ENCODE data around the gene DOCK2.
"Not testable (repeated sequence)": the region's sequence is repeated elsewhere in the genome, so short reads cannot be mapped to it uniquely, and the experiment has no call there.

Gene DOCK2

DNA sequence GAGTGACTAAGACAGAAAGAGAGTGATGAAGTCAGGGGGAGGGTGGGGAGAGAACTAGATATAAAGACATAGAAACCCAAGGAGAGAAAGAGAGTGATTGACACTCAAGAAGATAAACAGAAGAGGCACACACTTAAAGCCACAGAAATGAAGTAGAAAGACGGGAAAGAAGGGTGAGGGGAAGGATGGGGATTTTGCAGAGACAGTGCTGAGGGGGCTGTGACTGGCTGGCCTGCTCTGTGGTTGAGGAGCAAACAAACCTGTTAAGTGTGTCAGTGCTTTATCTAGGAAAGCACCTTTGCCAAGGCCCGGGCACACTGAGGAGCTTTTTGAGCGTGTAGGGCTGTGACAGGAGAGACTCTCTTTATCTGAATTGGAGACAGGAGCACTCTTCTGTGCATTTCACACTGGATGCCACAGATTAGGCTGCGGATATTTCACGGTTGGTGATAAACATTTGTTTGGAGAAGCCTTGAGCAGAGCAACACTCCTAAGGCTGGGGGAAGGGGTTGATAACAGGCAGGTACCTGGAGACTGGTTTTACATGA is 109.1 kb downstream of the DOCK2 start:
- TF ChIP-seq, protein P1, sequence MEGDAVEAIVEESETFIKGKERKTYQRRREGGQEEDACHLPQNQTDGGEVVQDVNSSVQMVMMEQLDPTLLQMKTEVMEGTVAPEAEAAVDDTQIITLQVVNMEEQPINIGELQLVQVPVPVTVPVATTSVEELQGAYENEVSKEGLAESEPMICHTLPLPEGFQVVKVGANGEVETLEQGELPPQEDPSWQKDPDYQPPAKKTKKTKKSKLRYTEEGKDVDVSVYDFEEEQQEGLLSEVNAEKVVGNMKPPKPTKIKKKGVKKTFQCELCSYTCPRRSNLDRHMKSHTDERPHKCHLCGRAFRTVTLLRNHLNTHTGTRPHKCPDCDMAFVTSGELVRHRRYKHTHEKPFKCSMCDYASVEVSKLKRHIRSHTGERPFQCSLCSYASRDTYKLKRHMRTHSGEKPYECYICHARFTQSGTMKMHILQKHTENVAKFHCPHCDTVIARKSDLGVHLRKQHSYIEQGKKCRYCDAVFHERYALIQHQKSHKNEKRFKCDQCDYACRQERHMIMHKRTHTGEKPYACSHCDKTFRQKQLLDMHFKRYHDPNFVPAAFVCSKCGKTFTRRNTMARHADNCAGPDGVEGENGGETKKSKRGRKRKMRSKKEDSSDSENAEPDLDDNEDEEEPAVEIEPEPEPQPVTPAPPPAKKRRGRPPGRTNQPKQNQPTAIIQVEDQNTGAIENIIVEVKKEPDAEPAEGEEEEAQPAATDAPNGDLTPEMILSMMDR (IDR thresholded peaks at IDR 0.05; ENCODE audit: low read depth, low read length), result no peak
- no peak overlapping the region for H3K4me3 ChIP-seq (ENCODE audit: low read depth, low read length)

DNA sequence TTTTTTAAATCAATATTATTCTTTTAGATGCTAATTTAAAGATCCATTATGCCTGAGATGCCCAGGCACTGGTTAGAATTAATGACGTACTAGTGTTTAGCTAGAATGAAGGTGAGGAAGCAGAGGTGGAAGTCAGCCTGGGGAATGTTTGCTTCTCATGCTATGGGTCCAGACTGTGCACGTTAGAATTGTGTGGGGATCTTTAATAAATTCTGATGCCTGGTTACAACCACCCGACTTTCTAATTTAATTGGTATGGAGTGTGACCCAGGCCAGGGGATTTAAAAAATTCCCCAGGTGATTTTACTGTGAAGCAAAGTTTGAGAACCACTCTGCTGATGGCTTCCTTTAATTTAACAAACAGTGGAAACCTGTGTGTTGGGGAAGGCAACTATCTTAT is 111.1 kb downstream of the DOCK2 start:
- TF ChIP-seq, protein P1 (IDR thresholded peaks at IDR 0.05; ENCODE audit: low read depth, low read length), result no peak
- H3K4me3 ChIP-seq (ENCODE audit: low read depth, low read length), result no peak overlapping the region

DNA sequence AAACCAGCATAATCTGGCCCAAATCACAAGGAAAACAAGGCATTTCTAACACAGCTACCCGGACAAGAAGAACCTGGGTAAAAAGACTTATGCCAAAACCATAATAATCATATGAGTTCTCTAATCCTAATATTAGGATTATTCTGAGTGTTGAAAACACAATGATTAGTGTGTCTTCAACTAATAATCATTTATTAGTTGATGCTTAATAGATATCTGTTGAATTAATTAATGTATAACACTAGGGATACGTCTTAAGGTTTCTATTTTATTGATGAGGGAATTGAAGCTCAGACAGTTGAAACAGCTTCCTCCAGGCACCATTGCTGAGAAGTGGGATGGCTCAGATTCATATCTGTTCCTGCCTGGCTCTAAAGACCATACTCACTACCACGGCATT is 112.2 kb downstream of the DOCK2 start:
- H3K4me3 ChIP-seq (ENCODE audit: low read depth, low read length), result no peak overlapping the region
- TF ChIP-seq, protein P1 (IDR thresholded peaks at IDR 0.05; ENCODE audit: low read depth, low read length), result no peak

DNA sequence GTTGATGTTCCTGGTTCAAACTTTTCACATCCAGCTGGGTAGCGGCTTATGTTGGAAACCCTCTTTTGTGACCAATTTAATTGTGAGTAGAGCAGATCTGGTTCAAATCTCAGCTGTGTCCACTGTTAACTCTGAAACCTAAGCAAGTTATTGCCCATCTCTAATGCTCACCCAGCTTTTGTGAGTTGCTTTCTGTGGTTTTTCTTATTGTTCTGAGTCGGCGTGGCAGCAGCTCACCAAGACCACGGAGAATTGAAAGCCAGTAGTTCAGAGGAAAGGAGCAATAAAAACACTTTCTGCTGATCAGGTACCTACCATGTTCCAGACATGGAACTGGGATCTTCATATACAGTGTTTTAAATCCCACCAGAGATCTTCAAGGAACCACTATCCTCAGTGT is 114.4 kb downstream of the DOCK2 start:
- TF ChIP-seq, protein P1 (IDR thresholded peaks at IDR 0.05; ENCODE audit: low read depth, low read length), result no peak

DNA sequence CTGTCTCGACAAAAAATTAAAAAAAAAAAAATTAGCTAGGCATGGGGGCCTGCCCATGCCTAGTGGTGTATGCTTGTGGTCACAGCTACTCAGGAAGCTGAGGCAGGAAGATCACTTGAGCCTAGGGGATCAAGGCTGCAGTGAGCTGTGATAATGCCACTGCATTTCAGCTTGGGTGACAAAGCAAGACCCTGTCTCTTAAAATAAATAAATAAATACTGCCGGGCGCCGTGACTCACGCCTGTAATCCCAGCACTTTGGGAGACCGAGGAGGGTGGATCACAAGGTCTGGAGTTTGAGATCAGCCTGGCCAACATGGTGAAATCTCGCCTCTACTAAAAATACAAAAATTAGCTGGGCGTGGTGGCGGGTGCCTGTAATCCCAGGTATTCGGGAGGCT is 115.5 kb downstream of the DOCK2 start:
- not testable (repeated sequence) for H3K4me3 ChIP-seq (ENCODE audit: low read depth, low read length)

More for the DNA sequence above, 114.4 kb downstream of the DOCK2 start:
- H3K4me3 ChIP-seq (ENCODE audit: low read depth, low read length), result no peak overlapping the region

DNA sequence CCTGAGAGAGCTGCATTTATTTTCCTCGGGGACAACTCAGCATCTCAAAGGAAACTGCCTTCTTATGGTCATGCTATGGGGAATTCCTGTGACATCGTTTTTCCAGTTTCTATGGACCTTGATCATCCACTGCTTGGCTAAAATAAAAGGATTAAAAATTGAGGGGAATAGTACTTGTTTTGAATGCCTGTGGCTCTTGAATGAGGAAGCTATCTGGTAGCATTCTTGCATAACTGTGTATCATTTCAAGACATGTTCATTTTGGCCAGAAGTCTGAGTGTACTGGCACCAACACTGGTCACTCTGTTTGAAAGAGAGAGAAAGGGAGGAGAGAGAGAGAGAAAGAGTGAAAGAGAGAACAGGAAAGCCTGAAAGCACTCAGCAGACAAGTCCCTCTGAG is 116.7 kb downstream of the DOCK2 start:
- no peak overlapping the region for H3K4me3 ChIP-seq (ENCODE audit: low read depth, low read length)
- TF ChIP-seq, protein P1 (IDR thresholded peaks at IDR 0.05; ENCODE audit: low read depth, low read length), result no peak

DNA sequence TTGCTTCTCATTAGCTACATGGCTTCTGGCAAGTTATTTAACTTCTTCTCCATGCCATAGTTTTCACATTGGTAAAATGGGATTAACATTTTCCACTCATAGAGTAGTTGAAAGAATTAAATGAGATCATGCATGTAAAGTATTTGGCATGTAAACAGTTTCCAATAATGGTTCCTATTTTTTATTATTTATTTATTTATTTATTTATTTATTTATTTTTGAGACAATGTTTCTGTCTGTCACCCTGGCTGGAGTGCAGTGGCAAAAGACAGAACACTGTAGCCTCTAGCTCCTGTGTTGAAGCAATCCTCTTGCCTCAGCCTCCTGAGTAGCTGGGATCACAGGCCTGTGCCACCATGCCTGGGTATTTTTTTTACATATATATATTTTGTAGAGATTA is 117.7 kb downstream of the DOCK2 start:
- no peak overlapping the region for H3K4me3 ChIP-seq (ENCODE audit: low read depth, low read length)
- TF ChIP-seq, protein P1 (IDR thresholded peaks at IDR 0.05; ENCODE audit: low read depth, low read length), result no peak

DNA sequence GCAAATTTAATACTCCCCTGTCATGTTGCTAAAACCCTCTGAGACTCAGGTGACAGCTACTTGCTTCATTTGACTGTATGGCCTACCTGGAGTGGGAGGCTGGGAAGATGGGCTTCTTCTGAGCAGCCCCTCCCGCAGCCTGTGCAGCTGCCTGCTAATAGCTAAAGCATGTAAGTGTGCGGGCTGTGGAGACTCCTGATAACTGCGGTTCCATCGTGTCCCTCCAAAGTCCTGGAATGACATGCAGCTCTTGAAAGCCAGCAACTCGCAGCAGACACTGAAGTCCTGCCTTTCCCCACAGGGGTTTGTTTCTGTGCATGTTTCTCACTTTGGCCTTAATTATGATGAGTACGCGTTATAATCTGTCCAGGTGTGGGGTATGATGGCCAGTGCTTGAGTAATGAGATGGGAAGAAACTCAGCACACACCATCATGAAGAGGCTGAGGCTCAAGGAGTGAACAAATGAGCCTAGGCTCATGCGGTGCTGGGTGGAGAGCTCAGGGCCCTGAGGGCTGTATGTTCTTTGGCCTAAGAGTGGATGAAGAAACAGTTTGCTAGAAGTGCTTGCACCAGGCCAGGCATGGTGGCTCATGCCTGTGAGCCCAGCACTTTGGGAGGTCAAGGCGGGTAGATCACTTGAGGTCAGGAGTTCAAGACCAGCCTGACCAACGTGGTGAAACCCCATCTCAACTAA is 119.1 kb downstream of the DOCK2 start:
- no peak overlapping the region for H3K4me3 ChIP-seq (ENCODE audit: low read depth, low read length)
- TF ChIP-seq, protein P1 (IDR thresholded peaks at IDR 0.05; ENCODE audit: low read depth, low read length), result no peak
